Trophoblast cell (in vitro differentiated cells and primary cell): Measurements from ENCODE around the gene PKP1.

Experiments used
- DNase-seq, 2 donors: peaks; one replicate each; pipeline ENCODE4 v3.0.0-alpha.2; 2016
- H2AFZ ChIP-seq: 2 replicates; pipeline ENCODE4 v1.6.1; 2013; ENCODE audit warnings: low read length, moderate library complexity, mild to moderate bottlenecking; ENCODE audit not compliant: insufficient read depth, poor library complexity
- H2AK5ac ChIP-seq: 2 replicates; pipeline ENCODE4 v1.6.1; 2013; ENCODE audit warnings: mild to moderate bottlenecking, low read length
- H2BK120ac ChIP-seq: 2 replicates; pipeline ENCODE4 v1.6.1; 2013; ENCODE audit warnings: low read length, mild to moderate bottlenecking, moderate library complexity; ENCODE audit not compliant: insufficient read depth, poor library complexity
- H2BK12ac ChIP-seq: 2 replicates; pipeline ENCODE4 v1.6.1; 2013; ENCODE audit warnings: mild to moderate bottlenecking, low read length, moderate library complexity
- H2BK5ac ChIP-seq: 2 replicates; pipeline ENCODE4 v1.6.1; 2013; ENCODE audit warnings: low read length, low read depth, moderate library complexity, mild to moderate bottlenecking; ENCODE audit not compliant: poor library complexity
- H3K14ac ChIP-seq: 2 replicates; pipeline ENCODE4 v1.6.1; 2013; ENCODE audit warnings: mild to moderate bottlenecking, low read length
- H3K18ac ChIP-seq: 2 replicates; pipeline ENCODE4 v1.6.1; 2013; ENCODE audit warnings: mild to moderate bottlenecking, low read length
- H3K23ac ChIP-seq: 2 replicates; pipeline ENCODE4 v1.6.1; 2013; ENCODE audit warnings: low read length
- H3K27ac ChIP-seq: 2 replicates; pipeline ENCODE4 v1.5.1; 2013; ENCODE audit warnings: low read depth, mild to moderate bottlenecking, inconsistent platforms, low read length, moderate library complexity
- H3K27me3 ChIP-seq: 2 replicates; pipeline ENCODE4 v1.6.1; 2013; ENCODE audit warnings: inconsistent platforms, mild to moderate bottlenecking, low read length, moderate library complexity; ENCODE audit not compliant: insufficient read depth
- H3K36me3 ChIP-seq, 2 experiments: 1 replicate in 1 of 2; 2 replicates in 1 of 2; pipeline ENCODE4 v1.6.1; 2013; ENCODE audit warnings: low read length in 2 of 2, mild to moderate bottlenecking in 2 of 2, moderate library complexity in 1 of 2; ENCODE audit not compliant: insufficient read depth in 2 of 2, control insufficient read depth in 1 of 2
- H3K4ac ChIP-seq: 2 replicates; pipeline ENCODE4 v1.6.1; 2013; ENCODE audit warnings: low read depth, mild to moderate bottlenecking, low read length, moderate library complexity
- H3K4me1 ChIP-seq, 2 experiments: 1 replicate in 1 of 2; 2 replicates in 1 of 2; pipeline ENCODE4 v1.6.1; 2013; ENCODE audit warnings: low read length in 2 of 2, mild to moderate bottlenecking in 2 of 2, moderate library complexity in 1 of 2; ENCODE audit not compliant: insufficient read depth in 2 of 2, control insufficient read depth in 1 of 2
- H3K4me2 ChIP-seq: 2 replicates; pipeline ENCODE4 v1.6.1; 2013; ENCODE audit warnings: inconsistent platforms, mild to moderate bottlenecking, low read length, moderate library complexity
- H3K4me3 ChIP-seq: 2 replicates; pipeline ENCODE4 v1.5.1; 2013; ENCODE audit warnings: mild to moderate bottlenecking, low read depth, low read length, inconsistent platforms
- H3K79me1 ChIP-seq: one replicate; pipeline ENCODE4 v1.6.1; 2013; ENCODE audit warnings: low read length
- H3K79me2 ChIP-seq: 2 replicates; pipeline ENCODE4 v1.6.1; 2013; ENCODE audit warnings: low read length, mild to moderate bottlenecking; ENCODE audit not compliant: control insufficient read depth, insufficient read depth, poor library complexity
- H3K9ac ChIP-seq: 2 replicates; pipeline ENCODE4 v1.6.1; 2013; ENCODE audit warnings: mild to moderate bottlenecking, low read length
- H3K9me3 ChIP-seq: 2 replicates; pipeline ENCODE4 v1.6.1; 2013; ENCODE audit warnings: low read depth, mild to moderate bottlenecking, control low read depth, inconsistent platforms, low read length; ENCODE audit not compliant: insufficient read depth
- H4K12ac ChIP-seq: 2 replicates; pipeline ENCODE4 v1.6.1; 2013; ENCODE audit warnings: low read depth, mild to moderate bottlenecking, low read length, moderate library complexity
- H4K8ac ChIP-seq: 2 replicates; pipeline ENCODE4 v1.6.1; 2013; ENCODE audit warnings: low read depth, mild to moderate bottlenecking, low read length, moderate library complexity
- H4K91ac ChIP-seq: one replicate; pipeline ENCODE4 v1.6.1; 2013; ENCODE audit warnings: low read depth, mild to moderate bottlenecking, low read length, moderate library complexity
- WGBS: extraction: QIAGEN DNeasy Blood & Tissue Kit; methylation state at CpG from one replicate; pipeline ENCODE4 v1.1.7; 2013; ENCODE audit warnings: missing lambda C conversion rate; ENCODE audit not compliant: insufficient read length, insufficient coverage; ENCODE audit errors: extremely low coverage; 5-methylcytosine and 5-hydroxymethylcytosine counted together

The PKP1 gene

DNA sequence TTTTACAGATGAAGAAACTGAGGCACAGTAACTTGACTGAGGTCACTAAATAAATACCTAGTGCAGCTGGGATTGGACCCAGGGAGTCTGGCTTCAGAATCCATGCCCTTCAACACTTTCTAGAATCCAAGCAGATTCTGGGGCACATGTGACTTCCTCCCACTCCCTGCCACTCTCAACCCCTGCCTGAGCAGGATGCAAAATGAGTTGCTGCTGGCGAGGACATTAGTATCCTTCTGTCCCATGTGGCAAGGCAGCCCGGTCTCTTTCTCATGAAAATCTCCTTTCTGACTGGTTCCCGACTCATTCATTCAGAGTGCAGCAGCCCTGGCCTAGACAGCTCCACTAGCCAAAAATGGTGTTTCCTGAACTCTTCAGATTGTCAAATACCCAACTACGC, 65.8 kb downstream of the PKP1 start:
- Histone ChIP-seq H3K27ac (no peak overlapping the region), H3K27me3 (no peaks in the 10 kb centered on the region), H3K4me2 (no peak overlapping the region), H3K4me3 (no peak overlapping the region), H4K8ac (no peak overlapping the region), H3K23ac (no peak overlapping the region), H3K9me3 (no peaks in the 10 kb centered on the region), H3K79me2 (no peaks in the 10 kb centered on the region), H2BK12ac (no peak overlapping the region), H3K9ac (no peak overlapping the region), H2BK5ac (no peak overlapping the region), H3K4me1 (peaks cover 9 to 23% of the 10 kb centered on the region in 2 experiments), H2BK120ac (no peak overlapping the region), H4K91ac (no peak overlapping the region), H3K14ac (no peak overlapping the region), H3K79me1 (no peaks in the 10 kb centered on the region), H3K4ac (no peak overlapping the region), H3K36me3 (no peaks in the 10 kb centered on the region), H2AFZ (no peak overlapping the region), H3K18ac (no peak overlapping the region), H4K12ac (no peak overlapping the region), H2AK5ac (no peak overlapping the region)
- WGBS, result no CpG with 5 or more reads among the region's 4 CpGs
- no peak for DNase-seq

- Histone ChIP-seq H3K14ac (no peak overlapping the region), H3K79me1 (no peaks in the 10 kb centered on the region), H3K36me3 (no peaks in the 10 kb centered on the region), H3K27me3 (no peaks in the 10 kb centered on the region), H3K23ac (no peak overlapping the region), H2BK120ac (no peak overlapping the region), H2BK12ac (no peak overlapping the region), H3K4me2 (no peak overlapping the region), H2BK5ac (no peak overlapping the region), H3K27ac (no peak overlapping the region), H3K9ac (no peak overlapping the region), H2AK5ac (no peak overlapping the region), H3K4me3 (no peak overlapping the region), H4K8ac (no peak overlapping the region), H4K12ac (no peak overlapping the region), H3K4ac (no peak overlapping the region), H3K9me3 (no peaks in the 10 kb centered on the region), H3K4me1 (peaks cover 9 to 23% of the 10 kb centered on the region in 2 experiments), H3K79me2 (no peaks in the 10 kb centered on the region), H2AFZ (no peak overlapping the region), H4K91ac (no peak overlapping the region), H3K18ac (no peak overlapping the region)
- DNase-seq, result no peak
- WGBS, result no CpG with 5 or more reads among the region's 2 CpGs
These were observed 67.0 kb downstream of the PKP1 start for GRCh38 chr1:201350361-201350725.

DNA sequence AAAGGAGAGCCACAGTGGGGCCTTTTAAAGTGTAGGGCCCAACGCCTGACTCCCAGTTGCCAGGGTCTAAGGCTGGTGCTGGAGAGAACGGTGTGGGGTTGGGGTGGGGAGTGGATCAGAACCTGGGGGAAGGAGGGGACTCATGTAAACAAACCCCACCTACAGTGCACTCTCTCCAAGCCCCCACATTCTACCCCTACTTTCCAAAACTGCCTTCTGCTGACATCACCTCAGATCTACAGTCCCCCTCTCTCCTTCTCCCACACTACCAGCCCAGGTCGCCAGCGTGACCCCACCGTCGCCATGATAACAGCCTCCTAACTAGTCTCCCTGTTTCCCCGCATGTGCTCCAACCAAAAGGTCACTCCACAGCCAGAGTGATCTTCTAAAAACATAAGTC, 67.6 kb downstream of the PKP1 start:
- Histone ChIP-seq H3K4me2 (no peak overlapping the region), H3K4me1 (peaks cover 9 to 23% of the 10 kb centered on the region in 2 experiments), H3K36me3 (no peaks in the 10 kb centered on the region), H2BK5ac (no peak overlapping the region), H2AFZ (no peak overlapping the region), H3K79me1 (no peaks in the 10 kb centered on the region), H3K4me3 (no peak overlapping the region), H3K23ac (no peak overlapping the region), H3K27ac (no peak overlapping the region), H4K12ac (no peak overlapping the region), H3K79me2 (no peaks in the 10 kb centered on the region), H2AK5ac (no peak overlapping the region), H3K9me3 (no peaks in the 10 kb centered on the region), H3K18ac (no peak overlapping the region), H3K27me3 (no peaks in the 10 kb centered on the region), H2BK12ac (no peak overlapping the region), H4K91ac (no peak overlapping the region), H3K4ac (no peak overlapping the region), H3K9ac (no peak overlapping the region), H2BK120ac (no peak overlapping the region), H3K14ac (no peak overlapping the region), H4K8ac (no peak overlapping the region)
- DNase-seq, result no peak
- WGBS, result no CpG with 5 or more reads among the region's 7 CpGs

DNA sequence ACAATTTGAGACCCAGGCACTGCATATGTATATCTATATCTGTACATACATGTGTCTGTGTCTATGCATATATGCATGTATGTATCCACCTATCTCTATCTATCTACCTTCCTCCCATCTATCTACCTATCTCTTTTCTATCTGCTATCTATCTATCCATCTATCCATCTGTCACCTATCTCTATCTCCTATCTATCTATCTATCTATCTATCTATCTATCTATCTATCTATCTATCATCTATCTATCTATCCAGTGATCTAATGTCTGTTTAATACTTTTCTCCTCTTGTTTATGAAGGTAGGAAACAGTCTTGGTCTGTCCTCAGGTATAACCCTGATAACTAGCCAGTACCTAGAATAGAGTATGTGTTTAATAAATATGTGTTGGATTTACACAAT, 68.3 kb downstream of the PKP1 start:
- no peaks in the 10 kb centered on the region for H3K27me3 ChIP-seq
- H3K9me3 ChIP-seq, result no peaks in the 10 kb centered on the region
- H3K23ac ChIP-seq, result no peak overlapping the region
- DNase-seq, result no peak
- H3K36me3 ChIP-seq, result no peaks in the 10 kb centered on the region
- H4K91ac ChIP-seq, result no peak overlapping the region
- H3K4ac ChIP-seq, result no peak overlapping the region
- no peak overlapping the region for H3K18ac ChIP-seq
- H3K4me1 ChIP-seq, result peaks cover 2 to 16% of the 10 kb centered on the region in 2 experiments
- H3K79me1 ChIP-seq, result no peaks in the 10 kb centered on the region
- H3K14ac ChIP-seq, result no peak overlapping the region
- no peak overlapping the region for H3K9ac ChIP-seq
- no peak overlapping the region for H3K4me3 ChIP-seq
- no peak overlapping the region for H3K4me2 ChIP-seq
- H4K12ac ChIP-seq, result no peak overlapping the region
- H2BK12ac ChIP-seq, result no peak overlapping the region
- H2BK5ac ChIP-seq, result no peak overlapping the region
- H2BK120ac ChIP-seq, result no peak overlapping the region
- H4K8ac ChIP-seq, result no peak overlapping the region
- H2AFZ ChIP-seq, result no peak overlapping the region
- H3K27ac ChIP-seq, result no peak overlapping the region
- no peak overlapping the region for H2AK5ac ChIP-seq
- no peaks in the 10 kb centered on the region for H3K79me2 ChIP-seq
